Suprapubic skin (tissue), 4 donors: Measurements from ENCODE around the gene HOXC5.

Source experiments
- POLR2A ChIP-seq, 2 donors: fragments of 450-650 bp; IDR thresholded peaks; one replicate each; pipeline ENCODE4 v1.6.1; 2017; ENCODE audit warnings: antibody characterized with exemption in 2 of 2, mild to moderate bottlenecking in 2 of 2, moderate library complexity in 2 of 2
- POLR2AphosphoS5 ChIP-seq, 3 donors: sonication (generic); formaldehyde crosslinking; IDR thresholded peaks; one replicate each; pipeline ENCODE4 v1.6.1; 2017; ENCODE audit warnings: antibody characterized with exemption in 3 of 3

DNA sequence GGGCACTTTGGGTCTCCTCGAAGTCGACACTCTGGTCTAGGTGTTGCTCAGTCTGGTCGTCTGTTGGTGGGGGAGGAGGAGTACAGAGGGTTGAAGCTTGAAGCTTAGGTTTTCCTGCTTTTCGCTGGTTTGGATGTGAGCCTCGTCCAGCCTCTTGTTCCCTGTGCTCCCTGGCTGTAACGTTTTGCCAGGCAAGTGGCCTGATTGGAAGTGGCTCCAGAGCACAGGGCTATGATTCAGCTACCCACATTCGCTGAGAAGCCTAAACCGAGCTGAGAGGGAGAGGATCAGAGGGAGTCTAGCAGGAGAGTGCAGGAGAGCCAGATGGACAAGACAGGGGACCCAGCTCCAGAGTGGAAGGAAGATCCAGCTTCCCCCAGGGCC lies 41.8 kb upstream of the HOXC5 start:
- TF ChIP-seq POLR2AphosphoS5 (IDR thresholded peaks at IDR 0.05), result peak in 1 of 3 donors; percentile 31
- peak in 1 of 2 donors; percentile 38 for TF ChIP-seq POLR2A (IDR thresholded peaks at IDR 0.05)
